ENCODE data around the gene MEGF8. TPM values are rescaled to one million over a fixed set of nuclear protein-coding genes. Genes with fewer than 3 reads are reported as not detected.

MEGF8 gene
- total and polyA plus RNA-seq, 10 of the 15 experiments (the other 5 are each of a cell fraction or from before 2014, with no cell fraction given) = 0.43 to 12.8 (median 2.7) TPM

GRCh38 chr19:42288387-42288786 lies 37.0 kb upstream of the MEGF8 start:
- ChIA-PET SMC1A (ENCODE audit: uncharacterized antibody, unreplicated experiment) (no interaction called here), CTCF (interaction anchor here (0.6 to 1.7 kb wide), 2 partner anchors 47 to 103 kb away, joined by 3 to 4 read pairs; no protein-coding TSS in a partner anchor), RAD21 (ENCODE audit: unreplicated experiment) (no interaction called here), POLR2A (interaction anchor here (0.7 kb wide), 1 partner anchor 252 kb away, joined by 3 read pairs; no protein-coding TSS in a partner anchor)
- Histone ChIP-seq H3K36me3 (ENCODE audit: control insufficient read depth in 2 of 2, insufficient read depth in 2 of 2, low read length in 1 of 2) (peaks cover 22 to 31% of the 10 kb centered on the region in 2 experiments), H3K27me3 (replicated peaks in 1 of 2; ENCODE audit: control insufficient read depth in 2 of 2, insufficient read depth in 2 of 2, low read length in 1 of 2) (no peaks in the 10 kb centered on the region), H3K4me3 (no peak overlapping the region), H3K79me2 (ENCODE audit: control insufficient read depth, insufficient read depth, low read length) (peaks cover 19% of the 10 kb centered on the region), H3K4me2 (ENCODE audit: control insufficient read depth, insufficient read depth) (no peak overlapping the region), H3K9ac (ENCODE audit: control insufficient read depth, insufficient read depth, low read length) (no peak overlapping the region), H4K20me1 (ENCODE audit: control insufficient read depth, insufficient read depth) (no peaks in the 10 kb centered on the region; the same call in 1 of the 2 replicates), H2AFZ (ENCODE audit: control insufficient read depth, low read depth, low read length) (no peak overlapping the region), H3K4me1 (ENCODE audit: control insufficient read depth, insufficient read depth, low read length) (peaks cover 16% of the 10 kb centered on the region), H3K9me3 (replicated peaks; ENCODE audit: control insufficient read depth, insufficient read depth, low read length) (no peaks in the 10 kb centered on the region), H3K27ac (ENCODE audit: control insufficient read depth, insufficient read depth) (no peak overlapping the region)
- in situ Hi-C loops (cut with MboI) (no loop called here), intact Hi-C loops (cut with micrococcal nuclease; ENCODE audit: unreplicated experiment) (no loop called here)
- 85% methylated on average over 4 of the region's 4 CpGs for WGBS (ENCODE audit: insufficient coverage, insufficient replicate concordance, low lambda C conversion rate, missing lambda C conversion rate)
- FAIRE-seq = no peak
- DNase-seq (ENCODE audit: low read depth, low spot score) = no peak
- BruUV-seq (replicated peaks) = no TSS peak
- ATAC-seq = no peak
- TF ChIP-seq GATAD2B (conservative IDR thresholded peaks at IDR 0.05; ENCODE audit: low read depth) (no peak), CBFB (IDR thresholded peaks at IDR 0.05; ENCODE audit: low read depth) (no peak), REST (IDR thresholded peaks at IDR 0.05; ENCODE audit: low read depth, low read length) (no peak), HDGF (IDR thresholded peaks at IDR 0.05) (no peak), ETV6 (conservative IDR thresholded peaks at IDR 0.05 in 1 of 2, IDR thresholded peaks at IDR 0.05 in 1 of 2; ENCODE audit: borderline replicate concordance in 1 of 2, low read depth in 1 of 2) (no peak), NKRF (conservative IDR thresholded peaks at IDR 0.05) (no peak), ZNF622 (IDR thresholded peaks at IDR 0.05) (no peak), SKIL (IDR thresholded peaks at IDR 0.05; ENCODE audit: low read depth, poor library complexity, severe bottlenecking) (no peak), EGR1 (IDR thresholded peaks at IDR 0.05; ENCODE audit: borderline replicate concordance in 1 of 2, low read depth in 2 of 2, low read length in 2 of 2) (no peak)

Data from GM12878 (cell line).